ENCODE data around the gene AGO4. TPM values are rescaled to one million over a fixed set of nuclear protein-coding genes. Genes with fewer than 3 reads are reported as not detected.
A peak's percentile ranks its signal among the peaks of the same experiment; 100 is the strongest.

Gene AGO4
- total and polyA plus RNA-seq, 2 of the 4 experiments (the other 2 are of a cell fraction), result 8.2 to 9.2 TPM

- ATAC-seq (ENCODE audit: low read depth) (no peak), DNase-seq (no peak)
- Histone ChIP-seq H2BK5ac (ENCODE audit: low read depth, low read length, poor library complexity, severe bottlenecking) (no peak overlapping the region), H3K9ac (ENCODE audit: low read depth, low read length) (no peak overlapping the region), H3K27me3 (ENCODE audit: control insufficient read depth, insufficient read depth, low read length) (no peaks in the 10 kb centered on the region), H4K8ac (ENCODE audit: low read depth in 2 of 2, low read length in 2 of 2) (no peak overlapping the region), H2BK15ac (ENCODE audit: low read depth, low read length) (no peak overlapping the region), H3K14ac (replicated peaks; ENCODE audit: low read depth, low read length) (no peak overlapping the region), H4K20me1 (ENCODE audit: insufficient read depth, low read length) (no peaks in the 10 kb centered on the region), H3K4me2 (ENCODE audit: low read depth, low read length) (no peak overlapping the region), H3K9me1 (ENCODE audit: insufficient read depth, low read length) (no peaks in the 10 kb centered on the region), H3K4ac (ENCODE audit: low read depth, low read length) (no peak overlapping the region), H2BK120ac (ENCODE audit: low read depth, low read length) (no peak overlapping the region), H3K56ac (ENCODE audit: extremely low read depth, insufficient read depth, low read length) (no peak overlapping the region), H2BK20ac (ENCODE audit: low read depth, low read length) (no peak overlapping the region), H3K4me1 (ENCODE audit: control insufficient read depth, insufficient read depth, low read length) (no peaks in the 10 kb centered on the region), H2AK9ac (replicated peaks; ENCODE audit: low read depth, low read length, poor library complexity) (no peak overlapping the region), H4K91ac (ENCODE audit: insufficient read depth, low read depth, low read length) (no peak overlapping the region), H3K27ac (ENCODE audit: insufficient read depth, low read length) (no peak overlapping the region), H4K5ac (ENCODE audit: low read depth, low read length) (no peak overlapping the region), H3K36me3 (ENCODE audit: control insufficient read depth, insufficient read depth, low read length) (peaks cover 36% of the 10 kb centered on the region), H2AFZ (replicated peaks; ENCODE audit: low read length, poor library complexity) (no peak overlapping the region), H3K79me1 (ENCODE audit: low read depth in 1 of 2, low read length in 2 of 2) (no peaks in the 10 kb centered on the region), H3K4me3 (ENCODE audit: insufficient read depth, low read depth, low read length) (no peak overlapping the region), H2AK5ac (ENCODE audit: low read depth, low read length) (no peak overlapping the region), H3K18ac (ENCODE audit: low read depth, low read length) (no peak overlapping the region), H3K9me3 (ENCODE audit: control insufficient read depth, insufficient read depth, low read length) (no peaks in the 10 kb centered on the region), H3K23ac (ENCODE audit: low read depth, low read length) (no peak overlapping the region)
- 100% methylated on average over 3 of the region's 8 CpGs; no CpG with 5 or more reads in 1 of the 2 experiments for WGBS, 2 experiments (ENCODE audit: extremely low coverage in 2 of 2, insufficient read length in 1 of 2)
- CTCF ChIA-PET, result no interaction called here
- POLR2A ChIA-PET (ENCODE audit: unreplicated experiment), result no interaction called here
- BruUV-seq (replicated peaks), result no TSS peak
- TF ChIP-seq MXI1 (IDR thresholded peaks at IDR 0.05; ENCODE audit: borderline replicate concordance, low read depth, low read length) (no peak), CEBPB (IDR thresholded peaks at IDR 0.05; ENCODE audit: low read depth, low read length) (peak; percentile 92), RFX5 (IDR thresholded peaks at IDR 0.05; ENCODE audit: low read depth, low read length) (no peak)
- intact Hi-C loops (cut with micrococcal nuclease) (no loop called here), in situ Hi-C loops (cut with MboI; ENCODE audit: low sequenced_read_pairs) (no loop called here), dilution Hi-C loops (cut with HindIII; ENCODE audit: low sequenced_read_pairs, unreplicated experiment) (no loop called here)
Measured at GRCh38 chr1:35838693-35839245, 31.0 kb downstream of the AGO4 start.

Measured in IMR-90 (cell line).